K562 (cell line): ENCODE data around the gene SLC35B4.
A peak's percentile ranks its signal among the peaks of the same experiment; 100 is the strongest.

Experiments used
- CTCF ChIP-seq, 3 experiments: IDR thresholded peaks in 2 of 3; conservative IDR thresholded peaks in 1 of 3; 2 replicates each; pipeline ENCODE4 v1.5.1; 2011 to 2012; ENCODE audit warnings: low read length in 3 of 3, mild to moderate bottlenecking in 3 of 3, control low read depth in 2 of 3, improper control_type of control experiment in 1 of 3, inconsistent platforms in 1 of 3, low read depth in 1 of 3, mixed read lengths in 1 of 3, moderate library complexity in 1 of 3; ENCODE audit not compliant: insufficient read depth in 2 of 3
- EZH2 ChIP-seq: IDR thresholded peaks from 2 replicates; pipeline ENCODE4 v1.6.1; 2012; ENCODE audit warnings: low read depth, mild to moderate bottlenecking, inconsistent platforms, low read length, borderline replicate concordance
- HDAC2 ChIP-seq: fragments of 450-650 bp; IDR thresholded peaks from 2 replicates; pipeline ENCODE4 v1.6.1; 2016; ENCODE audit warnings: mild to moderate bottlenecking
- MECOM ChIP-seq: fragments of 250-450 bp; sonication (Bioruptor Pico); IDR thresholded peaks from 2 replicates; pipeline ENCODE4 v1.8.0; 2022; ENCODE audit warnings: inconsistent platforms

- no peak for TF ChIP-seq MECOM (CRISPR knock-in tag)
- no peak for TF ChIP-seq HDAC2
- TF ChIP-seq EZH2: no peak
- TF ChIP-seq CTCF (IDR thresholded peaks at IDR 0.05 in 2 of 3, conservative IDR thresholded peaks at IDR 0.05 in 1 of 3; ENCODE audit: insufficient read depth in 2 of 3, low read depth in 1 of 3, low read length in 3 of 3): peak; percentile 13 to 38 (median 32); a peak in 3 of 6 replicates
Measured at GRCh38 chr7:134347567-134347966, 30.8 kb upstream of the SLC35B4 start.
